PC-3 (cell line): Measurements from ENCODE around the gene CDK2. TPM values are rescaled to one million over a fixed set of nuclear protein-coding genes. Genes with fewer than 3 reads are reported as not detected.

Source experiments
- ATAC-seq: fragments of 200-7000 bp; cut with Tn5 transposase; 2 replicates; pipeline ENCODE4 v1.9.1; 2020; ENCODE audit warnings: mild to moderate bottlenecking, moderate library complexity
- BruUV-seq: library from RNA; stranded (reverse); fragments of 400-500 nt; replicated peaks from 2 replicates; lab custom pipeline; 2021; lab: Mats Ljungman, UMichigan
- CTCF ChIA-PET: fragments of 300-600 bp; sonication (Branson Sonifier 250); formaldehyde crosslinking; loops from one replicate; lab custom pipeline; 2022; ENCODE audit warnings: antibody characterized with exemption; lab: Charles Lee
- POLR2A ChIA-PET: fragments of 300-600 bp; sonication (Branson Sonifier 250); formaldehyde crosslinking; loops from one replicate; lab custom pipeline; 2022; ENCODE audit warnings: antibody characterized with exemption; ENCODE audit not compliant: unreplicated experiment; lab: Charles Lee
- DNase-seq: peaks from one replicate; pipeline ENCODE4 v3.0.0-alpha.2; 2015
- H2AFZ ChIP-seq: fragments of 300-600 bp; sonication (generic); 2 replicates; pipeline ENCODE4 v1.6.0; 2016; ENCODE audit warnings: antibody characterized with exemption, low read length
- H3F3A ChIP-seq: fragments of 300-600 bp; sonication (generic); one replicate; pipeline ENCODE4 v1.6.0; 2017; ENCODE audit warnings: antibody characterized with exemption, low read length, control low read depth, mild to moderate bottlenecking; ENCODE audit not compliant: unreplicated experiment
- H3K27ac ChIP-seq: fragments of 300-600 bp; sonication (generic); 2 replicates; pipeline ENCODE4 v1.5.1; 2016; ENCODE audit warnings: mild to moderate bottlenecking, low read length
- H3K27me3 ChIP-seq: fragments of 300-600 bp; sonication (generic); 2 replicates; pipeline ENCODE4 v1.6.1; 2016; ENCODE audit warnings: low read length, mixed read lengths
- H3K36me3 ChIP-seq: fragments of 300-600 bp; sonication (generic); 2 replicates; pipeline ENCODE4 v1.6.1; 2016; ENCODE audit warnings: low read depth, mixed run types, low read length, mixed read lengths
- H3K4me1 ChIP-seq: fragments of 300-600 bp; sonication (generic); 2 replicates; pipeline ENCODE4 v1.5.1; 2016; ENCODE audit warnings: low read length; ENCODE audit not compliant: insufficient read depth
- H3K4me2 ChIP-seq: fragments of 300-600 bp; sonication (generic); 2 replicates; pipeline ENCODE4 v1.6.0; 2016; ENCODE audit warnings: low read length
- H3K4me3 ChIP-seq: fragments of 300-600 bp; sonication (generic); 2 replicates; pipeline ENCODE4 v1.5.1; 2016; ENCODE audit warnings: mild to moderate bottlenecking, low read length, mixed read lengths
- H3K79me2 ChIP-seq: fragments of 300-600 bp; sonication (generic); 2 replicates; pipeline ENCODE4 v1.6.1; 2017; ENCODE audit warnings: low read length, mixed read lengths
- H3K9ac ChIP-seq: fragments of 300-600 bp; sonication (generic); 2 replicates; pipeline ENCODE4 v1.6.0; 2016; ENCODE audit warnings: mild to moderate bottlenecking, low read length
- H3K9me2 ChIP-seq: fragments of 300-600 bp; sonication (generic); replicated peaks from 2 replicates; pipeline ENCODE4 v1.6.1; 2016; ENCODE audit warnings: mixed run types, low read length, mixed read lengths
- H3K9me3 ChIP-seq: fragments of 300-600 bp; sonication (generic); 2 replicates; pipeline ENCODE4 v1.6.1; 2016; ENCODE audit warnings: low read length, mixed read lengths
- H4K20me1 ChIP-seq: fragments of 300-600 bp; sonication (generic); 2 replicates; pipeline ENCODE4 v1.6.1; 2016; ENCODE audit warnings: low read length, mixed read lengths
- EZH2 ChIP-seq: fragments of 300-600 bp; sonication (generic); IDR thresholded peaks from one replicate; pipeline ENCODE4 v1.6.1; 2017; ENCODE audit warnings: antibody characterized with exemption, mild to moderate bottlenecking, low read length; ENCODE audit not compliant: unreplicated experiment
- EZH2phosphoT487 ChIP-seq: fragments of 300-600 bp; sonication (generic); IDR thresholded peaks from 2 replicates; pipeline ENCODE4 v1.6.1; 2018; ENCODE audit warnings: mild to moderate bottlenecking, antibody characterized with exemption, low read length, borderline replicate concordance
- intact Hi-C: fragments of 100-400 bp; cut with micrococcal nuclease; formaldehyde crosslinking; loops from 2 replicates; pipeline ENCODE4 v1.9.0; 2023
- total RNA-seq: library from RNA; depleted of rRNA; stranded (reverse); fragments of >200 nt; gene quantifications from 2 replicates; pipeline ENCODE4 v1.2.3, GENCODE V29; 2014
- TF ChIP-seq, protein P1 (sequence below): fragments of 300-600 bp; sonication (generic); conservative IDR thresholded peaks from 2 replicates; pipeline ENCODE4 v1.5.1; 2017; ENCODE audit warnings: antibody characterized with exemption, low read depth, mild to moderate bottlenecking, low read length

The CDK2 gene
- total RNA-seq, 1 experiment from 2014 or later, result 63.0 TPM

GRCh38 chr12:55925371-55925770 lies 41.3 kb upstream of the CDK2 start:
- H3K36me3 ChIP-seq, result no peaks in the 10 kb centered on the region
- H3K9ac ChIP-seq, result no peak overlapping the region
- peaks cover 6% of the 10 kb centered on the region for H3F3A ChIP-seq
- TF ChIP-seq, protein P1, sequence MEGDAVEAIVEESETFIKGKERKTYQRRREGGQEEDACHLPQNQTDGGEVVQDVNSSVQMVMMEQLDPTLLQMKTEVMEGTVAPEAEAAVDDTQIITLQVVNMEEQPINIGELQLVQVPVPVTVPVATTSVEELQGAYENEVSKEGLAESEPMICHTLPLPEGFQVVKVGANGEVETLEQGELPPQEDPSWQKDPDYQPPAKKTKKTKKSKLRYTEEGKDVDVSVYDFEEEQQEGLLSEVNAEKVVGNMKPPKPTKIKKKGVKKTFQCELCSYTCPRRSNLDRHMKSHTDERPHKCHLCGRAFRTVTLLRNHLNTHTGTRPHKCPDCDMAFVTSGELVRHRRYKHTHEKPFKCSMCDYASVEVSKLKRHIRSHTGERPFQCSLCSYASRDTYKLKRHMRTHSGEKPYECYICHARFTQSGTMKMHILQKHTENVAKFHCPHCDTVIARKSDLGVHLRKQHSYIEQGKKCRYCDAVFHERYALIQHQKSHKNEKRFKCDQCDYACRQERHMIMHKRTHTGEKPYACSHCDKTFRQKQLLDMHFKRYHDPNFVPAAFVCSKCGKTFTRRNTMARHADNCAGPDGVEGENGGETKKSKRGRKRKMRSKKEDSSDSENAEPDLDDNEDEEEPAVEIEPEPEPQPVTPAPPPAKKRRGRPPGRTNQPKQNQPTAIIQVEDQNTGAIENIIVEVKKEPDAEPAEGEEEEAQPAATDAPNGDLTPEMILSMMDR, result no peak
- TF ChIP-seq EZH2phosphoT487 (no peak), EZH2 (no peak)
- intact Hi-C loops, result no loop called here
- POLR2A ChIA-PET, result no interaction called here
- H3K4me1 ChIP-seq, result peaks cover 35% of the 10 kb centered on the region
- BruUV-seq, result no TSS peak
- H3K4me3 ChIP-seq, result peak overlapping the region; percentile 90; the same call in 1 of the 2 replicates
- no peak overlapping the region for H3K27ac ChIP-seq
- no peak for DNase-seq
- ATAC-seq, result no peak
- no peaks in the 10 kb centered on the region for H4K20me1 ChIP-seq
- no peak overlapping the region for H2AFZ ChIP-seq
- peak overlapping the region; percentile 91 for H3K4me2 ChIP-seq
- CTCF ChIA-PET, result interaction anchor here (0.5 to 1.2 kb wide), 2 partner anchors 36 to 49 kb away, joined by 3 to 7 read pairs; partner anchors contain the start of gene RAB5B
- no peaks in the 10 kb centered on the region for H3K9me3 ChIP-seq
- H3K27me3 ChIP-seq, result no peaks in the 10 kb centered on the region
- H3K79me2 ChIP-seq, result peaks cover 58% of the 10 kb centered on the region
- no peaks in the 10 kb centered on the region for H3K9me2 ChIP-seq

DNA sequence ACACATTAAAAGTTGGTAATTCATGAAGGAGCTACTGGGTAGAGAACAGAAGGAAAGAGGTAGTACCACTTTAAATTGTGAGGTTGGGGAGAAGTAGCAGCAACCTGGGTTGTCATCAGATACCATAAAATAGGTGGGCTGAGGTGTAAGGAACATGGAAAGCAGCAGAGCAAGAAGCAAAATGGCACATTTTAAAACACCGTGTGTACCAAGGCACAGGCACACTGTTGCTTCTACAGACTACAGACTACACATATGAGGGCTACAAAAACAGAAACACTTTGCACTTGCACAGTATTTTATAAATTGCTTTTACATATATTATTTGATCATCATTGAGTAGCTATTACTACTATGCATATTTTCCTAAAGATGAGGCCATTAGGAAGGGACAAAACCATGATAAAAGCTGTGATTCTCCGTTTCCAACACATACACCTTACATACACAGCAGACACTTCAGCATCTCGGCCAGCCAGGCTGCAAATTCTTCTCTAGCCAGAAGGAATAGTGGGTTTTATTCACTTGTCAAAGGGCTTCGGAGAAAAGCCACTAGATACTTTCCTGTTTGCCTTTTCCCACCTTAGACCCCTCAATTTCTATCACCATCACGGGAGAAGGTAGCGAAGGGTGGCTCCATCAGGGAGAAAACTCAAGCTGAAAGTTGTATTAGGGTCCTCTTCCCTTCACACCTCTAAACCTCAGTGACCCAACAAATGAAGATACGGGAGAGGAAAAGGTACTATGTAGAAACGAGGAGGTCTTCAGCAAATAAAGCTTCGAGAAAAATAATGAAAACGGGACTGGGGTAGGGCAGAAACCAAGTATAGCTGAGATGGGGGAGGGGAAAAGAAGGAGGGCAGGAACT lies 40.5 kb upstream of the CDK2 start:
- Histone ChIP-seq H3K9me2 (no peaks in the 10 kb centered on the region), H3K27ac (peak overlapping the region; percentile 85), H3K9ac (peak overlapping the region; percentile 82), H3F3A (peaks cover 6% of the 10 kb centered on the region), H3K4me1 (peaks cover 42% of the 10 kb centered on the region), H4K20me1 (no peaks in the 10 kb centered on the region), H3K4me2 (peak overlapping the region; percentile 91), H3K27me3 (no peaks in the 10 kb centered on the region), H3K79me2 (peaks cover 51% of the 10 kb centered on the region), H2AFZ (peak overlapping the region; percentile 86; the same call in 1 of the 2 replicates), H3K9me3 (no peaks in the 10 kb centered on the region), H3K4me3 (peak overlapping the region; percentile 90), H3K36me3 (no peaks in the 10 kb centered on the region)
- DNase-seq, result no peak
- TSS peak; percentile 46 for BruUV-seq
- peak; percentile 2; the same call in 1 of the 2 replicates for ATAC-seq
- ChIA-PET CTCF (interaction anchor here (0.5 to 1.2 kb wide), 5 partner anchors 13 to 108 kb away, joined by 3 to 7 read pairs (median 4); partner anchors contain the start of genes ORMDL2, RAB5B and SARNP), POLR2A (interaction anchor here (0.6 to 0.9 kb wide), 3 partner anchors 43 to 196 kb away, joined by 3 to 5 read pairs (median 3); no protein-coding TSS in a partner anchor)
- intact Hi-C loops, result no loop called here
- TF ChIP-seq, protein P1, result no peak
- no peak for TF ChIP-seq EZH2phosphoT487
- no peak for TF ChIP-seq EZH2
